SK-N-MC (cell line): Measurements from ENCODE around the gene ABCC6.
"Not testable (repeated sequence)": the region's sequence is repeated elsewhere in the genome, so short reads cannot be mapped to it uniquely, and the experiment has no call there.

Source experiments
- DNase-seq: peaks from one replicate; pipeline ENCODE4 v3.0.0-alpha.2; 2011; ENCODE audit warnings: low read depth, low spot score
- H3K27ac ChIP-seq: fragments of 200-600 bp; sonication (generic); 2 replicates; pipeline ENCODE4 v1.5.1; 2016; ENCODE audit warnings: mixed run types
- H3K36me3 ChIP-seq: fragments of 200-600 bp; sonication (generic); 2 replicates; pipeline ENCODE4 v1.6.1; 2017; ENCODE audit warnings: antibody characterized with exemption, low read length, mixed read lengths; ENCODE audit not compliant: insufficient read depth
- H3K4me3 ChIP-seq: fragments of 200-600 bp; sonication (generic); 2 replicates; pipeline ENCODE4 v1.5.1; 2016
- H3K9ac ChIP-seq: fragments of 200-600 bp; sonication (generic); 2 replicates; pipeline ENCODE4 v1.8.0; 2017; ENCODE audit warnings: mixed run types, mixed read lengths; ENCODE audit not compliant: insufficient read length
- H3K9me3 ChIP-seq: fragments of 200-600 bp; sonication (generic); 2 replicates; pipeline ENCODE4 v1.6.1; 2017; ENCODE audit warnings: low read depth, mild to moderate bottlenecking, antibody characterized with exemption, low read length, moderate library complexity, mixed read lengths
- EZH2 ChIP-seq: fragments of 200-600 bp; sonication (generic); IDR thresholded peaks from one replicate; pipeline ENCODE4 v1.6.1; 2017; ENCODE audit warnings: antibody characterized with exemption
- FOXP2 ChIP-seq: optimal IDR thresholded peaks from 2 replicates; pipeline ENCODE3; 2011; ENCODE audit warnings: mild to moderate bottlenecking, moderate library complexity; ENCODE audit not compliant: insufficient read depth; ENCODE audit errors: extremely low read length, control extremely low read depth
- POLR2AphosphoS5 ChIP-seq: IDR thresholded peaks from 2 replicates; pipeline ENCODE4 v1.6.1; 2012; ENCODE audit warnings: mild to moderate bottlenecking, low read depth, low read length, borderline replicate concordance

Gene ABCC6

DNA sequence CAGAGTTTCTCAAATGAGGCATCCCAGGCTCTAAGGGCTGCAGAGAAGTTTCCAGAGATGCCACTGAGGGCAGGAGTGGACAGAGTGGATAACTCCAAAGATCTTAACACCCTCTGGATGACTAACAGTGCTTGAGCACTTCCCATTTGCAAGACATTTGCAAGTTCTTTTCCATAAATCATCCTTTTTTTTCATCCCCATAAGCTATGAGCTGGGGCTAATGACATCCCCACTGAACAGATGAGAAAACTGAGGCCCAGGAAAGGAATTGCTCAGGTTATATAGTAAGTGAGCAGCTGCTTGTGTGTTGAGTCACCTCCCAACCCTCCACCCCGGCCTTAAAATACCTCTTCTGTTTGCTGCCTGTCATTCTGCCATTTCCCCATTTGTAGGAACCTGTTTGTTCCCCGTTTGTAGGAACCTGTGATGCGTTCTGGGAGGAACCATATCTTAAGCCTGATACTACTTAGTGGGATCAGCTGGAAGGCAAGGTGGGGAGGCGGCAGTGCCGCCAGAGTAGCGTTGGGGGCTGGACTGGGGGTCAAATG lies 15.4 kb downstream of the ABCC6 start:
- H3K27ac ChIP-seq, H3K9me3 ChIP-seq, H3K4me3 ChIP-seq, H3K9ac ChIP-seq, H3K36me3 ChIP-seq, DNase-seq: not testable (repeated sequence)

DNA sequence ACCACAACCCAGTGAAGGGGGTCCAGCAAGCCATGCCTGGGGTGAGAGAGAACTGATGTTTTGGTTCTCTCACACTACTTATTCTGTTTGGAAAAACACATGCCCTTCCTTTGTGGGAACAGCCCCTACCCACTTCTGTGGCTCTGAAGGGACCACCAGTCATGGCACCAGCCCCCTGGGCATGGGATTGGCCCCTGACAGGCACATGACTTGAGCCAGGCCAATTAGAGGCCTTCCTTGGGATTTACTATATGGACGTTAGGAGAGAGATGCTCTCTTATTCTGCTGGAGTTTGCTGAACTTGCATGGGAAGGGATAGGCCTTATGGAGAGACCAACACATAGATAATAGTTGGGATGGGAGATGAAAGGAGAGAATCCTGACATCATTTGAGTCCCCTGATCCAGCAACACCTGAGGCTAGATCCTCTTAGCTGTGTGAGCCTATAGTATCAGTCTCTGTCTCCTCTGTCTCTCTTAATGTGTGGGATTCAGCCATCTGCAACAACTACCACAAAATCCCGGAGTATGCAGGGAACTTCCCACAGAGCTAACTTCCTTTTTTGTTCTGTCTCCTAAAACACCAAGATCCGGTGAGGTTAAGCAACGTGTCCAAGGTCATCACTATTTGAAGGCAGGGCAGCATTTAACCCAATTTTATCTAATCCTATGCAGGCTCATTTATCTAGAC lies 16.1 kb downstream of the ABCC6 start:
- H3K27ac ChIP-seq, H3K9me3 ChIP-seq, H3K4me3 ChIP-seq, H3K9ac ChIP-seq, DNase-seq, H3K36me3 ChIP-seq: not testable (repeated sequence)

GRCh38 chr16:16205864-16206263 lies 17.4 kb downstream of the ABCC6 start:
- not testable (repeated sequence) for H3K9ac ChIP-seq, H3K27ac ChIP-seq, DNase-seq, H3K36me3 ChIP-seq, H3K9me3 ChIP-seq, H3K4me3 ChIP-seq

- not testable (repeated sequence) for H3K9ac ChIP-seq, H3K27ac ChIP-seq, H3K9me3 ChIP-seq, H3K36me3 ChIP-seq, DNase-seq, H3K4me3 ChIP-seq
These were observed 18.7 kb downstream of the ABCC6 start for GRCh38 chr16:16204552-16204951.

- not testable (repeated sequence) for H3K9ac ChIP-seq, H3K9me3 ChIP-seq, DNase-seq, H3K4me3 ChIP-seq, H3K36me3 ChIP-seq, H3K27ac ChIP-seq
These were observed 19.8 kb downstream of the ABCC6 start for GRCh38 chr16:16203494-16203893.

- H3K9ac ChIP-seq, H3K27ac ChIP-seq, H3K9me3 ChIP-seq, DNase-seq, H3K36me3 ChIP-seq, H3K4me3 ChIP-seq: not testable (repeated sequence)
These were observed 20.7 kb downstream of the ABCC6 start for GRCh38 chr16:16202400-16203143.

DNA sequence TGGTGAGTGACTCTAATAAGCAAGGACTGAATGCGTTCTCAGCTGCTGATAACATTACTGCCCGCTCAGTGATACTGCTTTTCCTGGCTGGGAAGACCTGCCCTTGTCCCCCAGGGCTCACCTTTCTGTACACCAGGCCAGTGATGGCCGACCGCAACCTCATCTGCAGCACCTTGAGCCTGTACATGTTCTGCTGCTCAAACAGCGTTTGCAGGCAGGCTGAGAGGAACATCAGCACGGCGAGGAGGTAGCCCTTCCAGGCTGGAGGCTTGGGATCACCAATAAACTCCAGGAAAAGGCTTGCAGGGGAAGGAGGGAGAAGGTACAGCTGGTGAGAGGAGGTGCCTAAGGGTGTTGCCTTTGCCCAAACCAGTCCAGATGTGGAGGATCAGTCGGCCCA lies 21.4 kb downstream of the ABCC6 start:
- not testable (repeated sequence) for DNase-seq, H3K27ac ChIP-seq, H3K9ac ChIP-seq, H3K9me3 ChIP-seq, H3K36me3 ChIP-seq, H3K4me3 ChIP-seq

- H3K4me3 ChIP-seq, H3K27ac ChIP-seq, H3K9ac ChIP-seq, H3K9me3 ChIP-seq, H3K36me3 ChIP-seq, DNase-seq: not testable (repeated sequence)
These were observed 22.9 kb downstream of the ABCC6 start for GRCh38 chr16:16200391-16200790.

GRCh38 chr16:16199428-16199827 lies 23.9 kb downstream of the ABCC6 start:
- not testable (repeated sequence) for H3K4me3 ChIP-seq, H3K9ac ChIP-seq, H3K36me3 ChIP-seq, DNase-seq, H3K9me3 ChIP-seq, H3K27ac ChIP-seq

DNA sequence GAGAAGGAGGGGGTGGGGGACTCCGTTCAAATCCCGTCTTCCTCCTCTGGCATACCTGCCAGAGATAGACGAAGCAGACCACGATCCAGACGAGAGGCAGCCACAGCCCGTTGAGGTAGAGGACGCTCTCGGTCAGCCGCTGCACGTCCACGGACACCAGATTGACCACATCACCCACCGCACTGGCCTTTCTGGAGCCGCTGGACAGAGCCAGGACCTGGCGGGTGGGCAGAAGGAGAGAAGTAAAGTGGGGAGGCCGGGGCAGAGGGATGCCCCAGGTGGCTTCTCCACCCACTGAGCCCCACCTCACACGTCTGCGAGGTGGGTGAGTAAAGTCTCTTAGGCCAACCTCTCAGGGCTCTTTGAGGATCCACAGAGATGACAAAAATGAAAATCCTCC lies 25.3 kb downstream of the ABCC6 start:
- no peaks in the 10 kb centered on the region for H3K9me3 ChIP-seq
- no peak overlapping the region for H3K4me3 ChIP-seq
- H3K36me3 ChIP-seq: no peaks in the 10 kb centered on the region
- no peak overlapping the region for H3K27ac ChIP-seq
- TF ChIP-seq EZH2: no peak
- no peak for TF ChIP-seq FOXP2
- TF ChIP-seq POLR2AphosphoS5: no peak
- no peak overlapping the region for H3K9ac ChIP-seq
- DNase-seq: no peak
